GM19455 (cell line): Measurements from ENCODE around the gene CEBPG.

ENCODE experiments used
- ATAC-seq: cut with Tn5 transposase; IDR thresholded peaks from one replicate; pipeline ENCODE4 v1.9.1; 2021; ENCODE audit not compliant: unreplicated experiment

Gene CEBPG

DNA sequence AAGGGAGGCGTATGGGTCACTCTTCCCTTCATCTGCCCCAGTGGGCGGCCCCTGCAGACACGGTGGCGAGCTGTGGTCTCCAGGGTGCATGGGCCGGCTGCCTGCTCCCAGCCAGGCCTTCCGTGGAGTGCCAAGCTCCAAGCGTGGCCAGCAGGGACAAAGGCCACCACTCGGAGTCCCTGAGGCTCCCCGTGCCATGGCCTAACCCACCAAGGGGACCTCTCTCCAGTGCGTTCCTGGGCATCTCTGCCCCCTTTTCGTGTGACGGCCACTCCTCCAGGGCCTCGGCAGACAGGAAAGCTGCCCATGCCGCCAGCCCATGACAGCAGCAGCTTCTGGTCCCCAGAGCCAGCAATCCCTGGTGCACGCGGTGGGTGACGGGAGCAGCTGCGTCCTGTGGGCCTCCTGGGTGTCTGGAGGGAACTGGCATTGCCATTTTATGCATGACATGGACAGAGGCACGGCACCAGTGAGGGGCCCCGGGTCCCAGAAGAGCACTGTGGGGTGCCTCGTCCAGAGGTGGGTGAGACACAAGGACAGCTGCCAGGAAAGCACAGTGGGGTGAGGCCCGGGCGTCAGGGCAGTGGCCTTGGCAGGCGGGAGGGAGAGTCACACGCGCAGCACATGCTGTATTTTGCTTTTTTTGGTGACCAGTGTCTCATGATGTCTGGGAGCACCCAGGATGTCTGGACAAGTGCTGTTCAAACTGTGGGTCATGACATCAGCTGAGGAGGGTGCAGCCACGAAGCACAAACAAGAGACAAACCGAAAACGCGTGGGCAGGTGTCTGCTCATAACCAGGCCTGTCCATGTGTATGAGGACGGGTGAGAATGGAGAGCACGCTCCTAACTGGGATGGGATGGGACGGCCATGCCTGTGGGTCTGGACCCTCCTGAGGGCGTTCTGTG lies 32.3 kb downstream of the CEBPG start:
- ATAC-seq, result no peak

DNA sequence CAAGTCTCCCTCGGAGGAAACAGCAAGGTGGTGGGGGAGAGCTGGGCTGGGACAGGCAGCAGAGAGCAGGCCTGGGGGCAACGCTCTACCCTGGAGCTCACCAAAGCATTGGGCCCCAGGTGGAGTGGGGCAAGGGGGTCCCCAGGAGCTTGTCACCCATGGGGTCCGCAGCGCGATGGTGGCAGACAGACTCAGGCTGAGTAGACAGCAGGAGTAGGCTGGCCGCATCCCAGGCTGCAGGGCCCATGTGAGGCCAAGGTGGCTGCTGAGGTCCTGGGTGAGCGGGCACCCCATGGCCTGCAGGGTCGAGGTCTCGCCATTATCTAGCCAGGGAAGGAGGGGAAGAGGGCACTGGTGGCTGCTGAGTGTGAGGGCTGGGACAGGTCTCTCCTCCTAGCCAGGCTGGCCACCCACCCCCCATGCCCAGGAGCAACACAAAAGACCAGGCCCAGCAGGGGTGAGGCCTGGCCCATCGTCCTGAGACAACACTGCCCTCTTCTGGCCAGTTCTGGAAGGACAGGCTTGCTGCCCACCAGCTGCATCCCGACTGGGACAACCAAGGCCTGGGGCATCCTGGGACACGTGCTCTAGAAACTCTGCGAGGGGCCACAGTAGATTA lies 33.1 kb downstream of the CEBPG start:
- no peak for ATAC-seq

DNA sequence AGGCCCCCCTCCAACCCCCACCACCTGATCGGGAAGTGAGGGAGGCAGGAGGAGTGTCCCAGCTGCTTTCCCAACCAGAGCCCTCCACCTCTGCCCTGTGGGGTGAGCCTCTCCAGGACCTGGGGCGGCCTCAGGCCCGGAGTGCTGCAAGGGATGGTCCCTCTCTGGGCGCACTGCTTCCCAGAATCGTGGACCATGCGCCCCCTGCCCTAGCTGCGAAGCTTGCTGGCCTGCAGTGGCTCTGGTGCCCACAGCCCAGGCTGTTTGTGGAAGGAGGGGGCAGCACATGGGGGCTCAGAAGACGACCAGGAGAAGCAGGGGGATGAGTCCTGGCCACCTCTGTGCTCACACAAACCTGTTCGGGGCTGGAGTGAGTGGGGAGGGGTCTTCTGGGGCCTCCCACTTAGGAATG lies 33.6 kb downstream of the CEBPG start:
- no peak for ATAC-seq

DNA sequence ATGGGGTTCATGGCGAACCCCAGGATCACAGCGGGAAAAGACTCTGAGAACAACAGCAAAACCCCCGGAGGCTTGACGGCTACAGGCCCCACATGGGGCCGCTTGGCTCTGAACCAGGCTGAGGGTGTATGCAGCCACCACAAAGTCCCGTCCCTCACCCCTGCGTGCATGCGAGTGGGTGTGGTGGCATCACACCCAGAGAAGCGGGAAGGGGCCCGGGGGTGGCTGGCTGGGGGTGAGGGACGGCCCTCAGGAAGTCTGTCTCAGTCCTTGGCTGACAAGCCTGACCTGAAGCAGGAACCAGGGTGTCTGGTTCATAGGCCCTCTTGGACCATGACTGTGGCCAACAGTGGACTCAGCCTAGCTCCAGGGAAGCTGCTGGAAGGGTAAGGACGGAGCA lies 34.2 kb downstream of the CEBPG start:
- ATAC-seq, result no peak

DNA sequence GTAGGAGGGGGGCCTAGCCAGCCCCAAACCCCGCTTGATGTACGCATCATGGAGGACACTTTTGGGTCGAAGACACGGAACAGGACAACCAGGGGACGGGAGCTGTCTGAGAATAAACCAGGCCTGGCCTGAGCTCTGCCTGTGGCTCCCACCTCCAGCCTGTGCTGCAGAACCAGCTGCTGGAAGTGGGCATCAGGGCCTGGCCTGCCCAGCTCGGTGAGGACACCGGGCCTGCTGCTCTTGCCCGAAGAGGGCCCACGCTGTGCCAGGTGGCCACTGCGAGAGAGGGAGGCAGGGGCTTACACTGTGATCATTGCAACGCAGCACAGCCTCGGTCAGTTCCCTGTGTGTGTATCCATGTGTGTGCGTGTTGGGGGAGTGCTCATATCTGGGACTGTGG lies 34.6 kb downstream of the CEBPG start:
- ATAC-seq, result no peak

DNA sequence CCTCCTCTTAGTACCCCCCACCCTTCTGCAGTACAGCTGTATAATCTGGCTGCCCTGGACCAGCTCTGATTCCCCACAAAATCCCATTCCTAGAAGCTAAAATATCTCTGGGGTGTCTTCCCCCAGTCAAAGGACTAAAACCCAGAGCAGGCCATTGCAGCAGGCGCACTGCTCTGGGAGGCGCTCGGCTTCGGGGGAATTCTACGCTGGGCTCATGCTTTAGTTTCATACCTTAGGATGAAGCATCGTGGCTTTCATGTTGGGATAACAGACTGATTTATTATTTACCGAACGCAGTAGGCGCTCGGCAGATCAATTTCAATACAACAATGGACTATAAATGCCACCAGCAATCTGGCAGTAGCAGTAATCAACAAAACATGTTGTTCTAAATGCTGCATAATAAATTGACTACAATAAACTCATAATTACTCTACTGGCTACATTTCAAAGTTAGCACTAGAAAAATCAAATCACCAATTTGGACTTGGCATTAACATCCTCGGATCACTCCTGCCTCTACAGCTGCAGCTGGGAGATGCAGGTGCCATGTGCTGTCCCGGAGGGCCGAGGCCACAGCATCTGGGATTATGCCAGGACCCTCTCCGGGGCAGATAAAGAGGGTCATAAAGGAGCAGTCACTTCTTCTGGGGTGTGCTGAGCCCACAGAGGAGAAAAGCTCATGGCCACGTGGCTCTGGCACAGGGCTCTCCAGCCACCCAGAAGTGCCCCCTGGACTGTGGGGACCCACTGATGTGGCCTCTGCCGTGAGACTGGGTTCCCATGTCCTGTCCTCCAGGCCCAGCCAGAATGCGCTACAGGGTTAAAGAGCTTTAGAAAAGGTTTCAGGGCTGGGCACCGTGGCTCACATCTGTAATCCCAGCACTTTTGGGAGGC lies 35.3 kb downstream of the CEBPG start:
- no peak for ATAC-seq

DNA sequence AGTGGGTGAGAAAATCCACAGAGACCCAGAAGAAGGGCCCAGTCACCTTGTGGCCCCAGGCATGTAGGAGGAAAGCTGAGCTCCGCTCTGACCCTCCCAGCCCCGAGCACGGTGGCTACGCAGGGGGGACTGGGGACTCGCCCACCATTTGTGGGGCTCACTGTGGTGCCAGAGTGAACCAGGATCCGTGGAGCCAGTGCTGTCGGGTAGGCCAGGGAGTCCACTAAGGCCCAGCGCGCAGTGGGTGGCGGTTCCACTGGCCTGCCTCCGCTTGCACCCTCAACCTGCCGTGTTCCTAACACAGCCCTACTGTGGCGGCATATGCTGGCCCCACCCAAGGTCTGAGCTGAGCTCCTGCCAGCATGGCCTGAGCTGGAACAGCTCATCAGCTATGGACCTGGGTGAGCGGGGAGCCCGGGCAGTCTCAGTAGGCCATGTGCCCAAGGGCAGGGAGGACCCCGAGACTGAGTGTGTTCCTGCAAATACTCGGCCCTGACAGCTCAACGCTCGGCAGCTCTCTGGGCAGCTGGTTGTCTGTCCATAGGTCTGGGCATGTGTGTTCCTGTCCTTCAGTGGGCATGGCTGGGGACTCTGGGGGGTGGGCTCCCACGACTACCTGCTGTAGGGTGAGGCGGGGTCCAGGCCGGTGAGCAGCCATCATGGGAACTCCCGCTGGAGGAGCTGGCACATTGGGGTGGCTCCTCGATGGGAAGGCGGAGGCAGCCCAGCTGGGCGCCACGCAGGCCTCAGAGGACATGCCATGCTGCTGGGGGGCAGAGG lies 36.6 kb downstream of the CEBPG start:
- no peak for ATAC-seq

DNA sequence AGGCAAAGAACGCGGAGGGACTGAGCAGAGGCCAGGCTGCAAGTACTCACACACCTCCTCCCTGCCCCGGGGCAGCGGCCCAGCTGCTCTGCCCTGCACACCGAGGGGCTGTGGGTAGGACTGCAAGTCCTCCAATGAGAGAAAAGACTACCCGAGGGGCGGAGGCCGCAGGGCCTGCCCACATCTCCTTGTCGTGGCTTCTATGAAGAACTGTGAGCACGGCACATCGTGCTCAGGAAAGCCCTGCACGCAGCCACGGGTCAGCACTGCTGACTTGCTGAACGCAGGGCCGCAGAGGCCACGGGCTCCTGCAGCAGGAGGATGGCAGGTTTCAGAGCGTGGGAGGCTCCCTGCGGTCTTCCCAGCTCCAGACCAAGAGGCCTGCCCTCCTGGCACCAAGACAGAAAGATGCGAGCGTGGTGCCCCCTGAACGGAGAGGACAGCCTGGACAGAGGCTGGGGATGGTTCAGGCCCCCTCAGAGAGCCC lies 37.4 kb downstream of the CEBPG start:
- no peak for ATAC-seq

DNA sequence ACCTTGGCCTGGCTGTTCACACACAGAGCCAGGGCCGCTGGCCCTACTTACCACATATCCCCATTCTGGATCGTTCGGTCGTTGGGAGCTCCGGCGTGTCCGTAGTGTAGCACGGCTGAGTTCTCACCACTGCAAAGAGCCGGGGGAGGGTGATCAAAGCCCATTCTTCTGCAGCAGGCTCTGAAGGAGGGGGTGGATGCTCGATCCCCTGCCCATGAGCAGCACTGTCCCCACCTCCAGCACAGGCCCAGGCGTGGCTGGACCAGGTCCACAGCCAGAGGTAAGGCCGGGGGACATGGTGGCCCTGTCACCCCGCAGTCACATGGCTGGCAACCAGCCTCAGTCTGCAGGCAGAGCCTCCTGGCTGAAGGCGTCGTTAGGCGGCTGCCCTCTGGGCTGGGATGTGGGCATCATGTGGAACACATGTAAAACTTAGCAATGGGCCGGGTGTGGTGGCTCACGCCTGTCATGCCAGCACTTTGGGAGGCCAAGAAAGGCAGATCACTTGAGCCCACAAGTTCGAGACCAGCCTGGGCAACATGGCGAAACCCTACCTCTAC lies 38.2 kb downstream of the CEBPG start:
- ATAC-seq, result no peak

DNA sequence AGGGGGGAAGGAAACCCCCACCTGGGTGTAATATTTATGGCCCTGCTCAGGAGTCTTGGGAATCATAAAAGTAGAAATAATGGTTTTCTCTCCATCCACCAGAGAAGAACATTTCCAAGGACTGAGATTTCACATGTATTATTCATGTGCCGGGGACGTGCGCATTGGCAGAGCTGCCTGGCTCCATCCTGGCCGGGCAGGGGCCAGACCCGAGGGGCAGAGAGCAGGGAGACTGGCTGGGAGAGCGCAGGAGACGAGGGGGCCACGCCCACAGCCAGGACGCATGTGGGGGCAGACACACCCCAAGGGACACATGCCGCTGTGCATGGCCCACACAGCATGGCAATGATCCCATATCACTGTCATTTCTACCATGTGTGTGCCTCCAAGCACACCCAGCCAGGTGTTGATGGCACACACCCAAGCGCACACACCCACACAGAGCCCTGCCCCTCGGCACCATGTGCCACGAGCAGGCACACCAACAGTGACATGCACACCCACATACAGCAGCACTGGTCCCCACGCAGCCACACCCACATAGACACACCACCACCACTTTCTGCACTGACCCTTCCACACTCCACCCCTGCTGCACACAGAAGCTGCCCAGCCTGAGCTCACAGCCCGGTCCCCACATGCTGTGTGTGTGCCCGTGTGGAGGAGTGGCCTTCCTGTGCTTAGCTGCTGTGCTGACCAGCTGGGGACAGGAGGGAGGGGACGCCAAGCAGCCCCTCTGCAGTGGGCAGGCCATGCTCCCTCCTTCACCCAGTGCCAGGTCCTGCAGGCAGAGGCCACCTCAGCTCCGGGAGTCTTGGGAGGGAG lies 39.3 kb downstream of the CEBPG start:
- ATAC-seq, result no peak

DNA sequence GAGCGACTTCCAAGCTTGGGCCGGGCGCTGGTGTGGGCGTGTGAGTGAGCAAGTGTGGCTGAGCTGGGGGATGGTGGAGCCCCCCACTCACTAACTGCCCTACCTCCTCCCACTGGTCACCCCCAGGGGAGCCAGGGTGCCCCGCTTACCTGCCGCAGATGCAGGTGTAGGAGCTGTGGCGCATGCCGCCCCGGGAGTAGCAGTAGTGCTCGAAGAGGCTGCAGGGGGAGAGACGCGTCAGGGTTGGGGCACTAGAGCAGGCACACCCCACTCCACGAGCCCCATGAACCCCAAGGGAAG lies 39.9 kb downstream of the CEBPG start:
- no peak for ATAC-seq

DNA sequence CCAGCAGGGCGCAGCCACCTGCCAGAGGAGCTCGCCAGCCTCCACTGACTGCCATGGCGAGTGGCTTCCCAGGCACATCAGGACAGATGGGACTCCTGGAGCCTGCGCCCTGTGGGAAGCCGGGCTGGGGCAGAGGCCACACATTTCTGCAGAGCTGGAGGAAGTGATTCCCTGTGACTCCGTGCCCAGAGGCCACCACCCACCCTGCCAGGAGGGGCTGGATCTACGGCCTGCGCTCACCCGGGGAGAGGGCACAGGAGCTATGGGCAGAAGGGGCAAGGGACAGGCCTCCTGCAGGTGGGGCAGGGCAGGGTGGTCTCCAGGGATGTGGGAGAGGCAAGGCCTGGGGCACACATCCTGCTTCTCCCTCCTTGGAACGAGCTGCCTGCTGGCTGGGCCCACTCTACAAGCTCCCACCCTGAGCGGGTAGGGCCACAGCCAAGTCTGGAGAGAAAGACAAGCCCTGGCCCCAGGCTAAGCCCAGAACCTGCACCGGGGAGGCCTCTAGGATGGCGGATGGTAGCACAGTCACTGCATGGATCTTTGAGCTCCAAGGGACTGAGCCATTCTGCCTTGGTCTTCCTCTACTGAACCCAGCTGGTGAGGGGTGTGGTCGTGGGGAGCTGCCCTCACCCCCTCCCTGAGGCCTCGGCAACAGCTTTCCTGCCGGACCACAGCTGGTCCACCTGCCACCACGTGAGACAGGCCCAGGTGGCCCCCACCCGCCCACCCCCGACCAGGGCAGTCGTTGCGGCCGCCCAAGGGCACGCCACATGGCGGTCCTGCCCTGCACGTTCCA lies 40.6 kb downstream of the CEBPG start:
- ATAC-seq, result no peak

DNA sequence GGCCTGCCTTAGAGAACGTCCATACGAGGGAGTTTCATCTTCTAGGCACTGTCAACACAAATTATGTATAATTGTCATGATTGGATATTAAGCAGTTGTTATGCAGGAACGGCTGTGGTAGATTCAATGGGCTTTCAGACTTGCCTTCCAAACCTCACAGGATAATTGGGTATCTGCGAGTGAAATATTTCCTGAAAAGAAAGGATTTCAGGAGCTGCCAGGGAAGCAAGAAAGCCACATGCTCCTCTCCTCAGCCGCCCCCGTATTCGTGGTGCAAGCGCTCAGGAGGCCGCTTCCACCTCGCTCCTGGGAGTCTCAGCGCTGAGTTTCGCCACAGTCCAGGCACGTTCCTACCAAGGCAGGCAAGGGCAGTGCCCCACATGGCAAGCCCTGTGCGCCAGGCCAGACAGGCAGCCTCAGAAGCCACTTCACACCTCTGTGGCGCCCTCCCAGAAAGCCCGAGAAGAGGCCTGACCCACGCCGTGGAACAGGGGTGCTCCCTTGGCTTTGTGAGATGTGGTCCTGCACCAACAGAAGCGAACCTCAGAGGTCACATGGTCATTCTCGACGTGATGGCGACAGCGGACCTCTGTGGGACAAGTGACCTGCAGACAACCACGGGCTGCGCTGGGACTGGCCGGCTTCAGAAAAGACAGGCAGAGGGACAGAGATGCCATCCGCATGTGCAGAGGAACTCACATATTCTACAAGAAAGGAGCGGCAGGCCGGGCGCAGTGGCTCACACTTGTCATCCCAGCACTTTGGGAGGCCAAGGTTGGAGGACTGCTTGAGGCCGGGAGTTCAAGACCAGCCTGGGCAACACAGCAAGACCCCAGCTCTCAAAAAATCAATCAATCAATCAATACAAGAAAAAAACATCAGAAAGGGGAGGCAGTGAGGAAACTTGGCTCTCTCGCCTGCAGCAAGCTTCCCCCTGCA lies 41.4 kb downstream of the CEBPG start:
- no peak for ATAC-seq

DNA sequence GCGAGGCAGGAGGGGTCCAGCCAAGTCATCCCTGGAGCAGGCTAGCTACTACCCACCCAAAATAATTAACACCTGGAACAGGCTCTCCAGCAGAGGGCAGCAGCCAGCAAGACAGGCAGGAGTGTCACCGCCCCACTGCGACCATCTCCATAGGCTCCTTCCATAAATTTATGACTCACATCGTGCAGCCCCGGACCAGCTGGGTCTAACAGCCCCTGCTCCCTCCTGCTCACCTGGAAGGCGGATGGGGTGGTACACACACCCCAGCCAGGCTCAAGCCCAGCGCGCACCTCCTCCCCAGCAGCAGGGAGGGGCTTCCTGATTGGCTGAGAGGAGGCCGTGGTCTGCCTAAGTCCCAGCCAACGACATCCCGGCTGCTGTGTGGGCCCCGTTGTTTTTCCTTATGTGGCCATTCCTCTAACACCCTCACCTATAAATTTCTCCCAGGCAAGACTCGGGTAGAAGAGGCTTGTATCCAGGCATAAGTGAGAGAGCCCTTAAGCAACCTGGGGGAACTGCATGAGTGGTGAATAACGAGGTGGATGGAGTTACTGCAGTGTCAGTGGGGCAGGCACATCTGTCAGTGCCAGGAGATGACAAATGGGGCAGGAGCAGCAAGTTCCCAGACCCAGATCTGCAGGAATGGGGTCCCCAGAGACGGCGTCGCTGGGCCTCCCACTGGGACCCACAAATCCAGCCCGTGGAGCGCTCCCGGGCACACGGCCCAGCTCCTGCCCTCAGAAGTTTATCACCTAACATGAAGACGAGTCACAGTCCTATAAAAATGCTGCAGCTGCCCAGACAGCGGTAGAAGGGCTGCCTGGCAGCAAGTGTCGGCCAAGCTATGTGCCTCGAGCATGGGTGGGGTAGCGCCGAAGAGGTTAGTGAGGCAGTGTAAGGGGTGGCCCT lies 43.1 kb downstream of the CEBPG start:
- ATAC-seq, result no peak

DNA sequence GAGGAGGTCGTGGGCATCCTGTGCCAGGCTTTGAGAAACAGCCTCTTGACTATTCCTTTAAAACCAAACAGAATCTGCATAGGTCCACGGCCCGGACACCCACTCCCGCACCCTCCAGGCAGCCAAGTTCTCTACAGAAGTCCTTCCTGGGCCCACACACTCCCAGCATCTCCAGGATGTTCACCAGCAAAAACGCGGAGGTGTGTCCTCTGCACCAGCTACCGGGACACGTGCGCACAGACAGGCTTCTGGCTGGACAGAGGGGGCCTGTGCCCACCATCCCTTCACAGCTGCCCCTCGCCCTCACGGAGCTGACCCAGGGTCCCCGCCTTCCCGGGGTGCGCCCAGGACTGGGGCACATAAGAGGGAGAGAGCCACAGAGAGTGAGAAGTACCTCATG lies 44.2 kb downstream of the CEBPG start:
- ATAC-seq, result no peak

DNA sequence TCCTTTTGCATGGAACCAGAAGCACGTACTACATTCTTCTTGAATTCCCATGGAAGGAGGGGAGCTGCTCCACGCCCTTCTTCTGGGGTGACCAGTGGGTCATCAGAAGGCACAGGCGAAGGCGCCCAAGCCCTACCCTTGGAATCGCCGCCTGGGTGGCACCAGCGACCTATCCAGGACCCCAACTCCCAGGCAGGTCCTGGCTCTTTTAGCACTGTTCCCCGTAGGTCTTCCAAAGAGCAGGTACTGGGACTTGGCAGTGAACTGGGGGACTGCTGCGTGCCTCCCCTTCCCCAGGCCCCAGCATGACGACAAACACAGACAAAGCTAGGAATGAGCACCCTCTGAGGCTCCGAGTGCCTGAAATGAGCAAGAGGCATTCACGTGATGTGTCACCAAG lies 45.0 kb downstream of the CEBPG start:
- ATAC-seq, result no peak
